Neuron (in vitro differentiated cells): ENCODE results near the gene CGB1.
"Not testable (repeated sequence)": the region's sequence is repeated elsewhere in the genome, so short reads cannot be mapped to it uniquely, and the experiment has no call there.

Experiments used
- H2AFZ ChIP-seq: one replicate; pipeline ENCODE4 v1.6.1; 2013; ENCODE audit warnings: low read depth, mild to moderate bottlenecking, inconsistent platforms, low read length, moderate library complexity
- H3K27me3 ChIP-seq: one replicate; pipeline ENCODE4 v1.6.1; 2013; ENCODE audit warnings: low read length; ENCODE audit not compliant: insufficient read depth
- H3K36me3 ChIP-seq: one replicate; pipeline ENCODE4 v1.6.1; 2013; ENCODE audit warnings: low read length; ENCODE audit not compliant: insufficient read depth
- H3K4me1 ChIP-seq: one replicate; pipeline ENCODE4 v1.6.1; 2013; ENCODE audit warnings: low read length; ENCODE audit not compliant: insufficient read depth
- H3K4me3 ChIP-seq: 2 replicates; pipeline ENCODE4 v1.5.1; 2013; ENCODE audit warnings: mild to moderate bottlenecking, low read length, moderate library complexity
- H3K9me3 ChIP-seq: one replicate; pipeline ENCODE4 v1.6.1; 2013; ENCODE audit warnings: low read length

The CGB1 gene

DNA sequence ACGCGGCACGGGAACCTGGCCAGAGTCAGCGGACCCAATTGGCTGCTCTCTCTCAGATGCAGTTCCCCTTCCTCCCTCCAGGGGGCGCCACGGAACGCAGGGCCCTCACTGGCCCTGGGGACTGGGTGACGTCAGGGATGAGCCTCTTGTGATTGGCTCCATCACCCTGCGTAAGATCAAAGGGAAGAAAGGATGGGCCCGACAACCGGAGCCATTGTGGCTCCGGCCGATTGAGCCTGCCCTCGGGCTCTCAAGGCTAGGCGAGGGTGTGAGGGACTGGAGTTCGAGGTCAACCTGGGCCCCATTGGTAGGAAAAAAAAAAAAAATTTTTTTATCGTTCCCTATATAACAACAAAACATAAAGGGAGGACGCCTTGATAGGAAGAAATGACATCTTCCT, at the start of gene CGB1:
TSS of gene CGB1 (minus strand) at position 81 of the 400 bp plus-strand sequence. CDS start 184 bp downstream, outside the sequence.
- not testable (repeated sequence) for H3K4me3 ChIP-seq, H3K4me1 ChIP-seq, H3K9me3 ChIP-seq, H2AFZ ChIP-seq, H3K36me3 ChIP-seq, H3K27me3 ChIP-seq

DNA sequence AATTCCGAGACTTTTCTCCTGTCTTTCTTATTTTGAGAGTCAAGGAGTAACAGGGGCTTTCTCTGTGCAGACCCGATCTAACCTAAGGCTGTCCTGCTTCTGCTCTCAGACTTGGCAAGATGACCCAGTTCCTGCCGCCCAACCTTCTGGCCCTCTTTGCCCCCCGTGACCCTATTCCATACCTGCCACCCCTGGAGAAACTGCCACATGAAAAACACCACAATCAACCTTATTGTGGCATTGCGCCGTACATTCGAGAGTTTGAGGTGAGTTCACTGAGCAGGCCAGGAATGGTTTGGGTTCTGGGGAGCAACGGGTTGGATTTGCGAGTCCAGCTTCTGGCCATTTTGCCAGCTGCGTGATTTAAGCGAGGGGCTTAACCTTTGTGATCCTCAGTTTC, 49.6 kb upstream of the CGB1 start:
- H3K4me3 ChIP-seq: peak overlapping the region; percentile 67

DNA sequence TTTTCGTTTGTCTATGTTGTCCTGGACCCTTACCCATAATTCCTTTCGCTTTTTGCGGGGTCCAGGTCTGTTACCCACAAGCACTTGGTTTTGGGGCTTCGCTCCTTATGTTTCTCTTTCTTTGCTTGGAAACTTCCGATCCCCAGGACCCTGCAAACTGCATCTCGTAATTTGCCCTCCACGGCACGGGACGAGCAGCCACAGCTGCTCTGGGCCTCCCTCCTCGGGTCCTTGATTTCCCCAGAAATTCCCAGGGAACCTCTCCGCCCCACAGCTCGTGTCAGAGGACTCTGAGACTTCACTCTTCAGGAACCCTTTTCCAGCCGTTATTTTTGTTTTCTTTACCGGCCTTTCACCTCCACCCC, 49.2 kb upstream of the CGB1 start:
- H3K9me3 ChIP-seq: no peaks in the 10 kb centered on the region
- H3K36me3 ChIP-seq: peaks cover 33% of the 10 kb centered on the region
- no peaks in the 10 kb centered on the region for H3K27me3 ChIP-seq
- H2AFZ ChIP-seq: peak overlapping the region; percentile 13
- peak overlapping the region; percentile 67 for H3K4me3 ChIP-seq
- peaks cover 22% of the 10 kb centered on the region for H3K4me1 ChIP-seq

More for the DNA sequence above, 49.6 kb upstream of the CGB1 start:
- no peaks in the 10 kb centered on the region for H3K9me3 ChIP-seq
- peaks cover 22% of the 10 kb centered on the region for H3K4me1 ChIP-seq
- no peaks in the 10 kb centered on the region for H3K27me3 ChIP-seq
- no peak overlapping the region for H2AFZ ChIP-seq
- peaks cover 36% of the 10 kb centered on the region for H3K36me3 ChIP-seq

GRCh38 chr19:49085020-49085867, 48.5 kb upstream of the CGB1 start, which contains the start of gene SNRNP70:
Gene SNRNP70 (plus strand): TSS chr19:49085451. CDS start chr19:49086415, 964 bp downstream.
- Histone ChIP-seq H2AFZ (peak within 1 kb of the TSS; percentile 60), H3K27me3 (no peaks in the 10 kb centered on the region), H3K9me3 (no peaks in the 10 kb centered on the region), H3K36me3 (peaks cover 27% of the 10 kb centered on the region), H3K4me1 (peaks cover 22% of the 10 kb centered on the region), H3K4me3 (peak within 1 kb of the TSS; percentile 67)

- Histone ChIP-seq H3K9me3 (no peaks in the 10 kb centered on the region), H2AFZ (peak overlapping the region; percentile 60), H3K4me1 (peaks cover 22% of the 10 kb centered on the region), H3K27me3 (no peaks in the 10 kb centered on the region), H3K36me3 (peaks cover 23% of the 10 kb centered on the region), H3K4me3 (peak overlapping the region; percentile 67)
Measured at GRCh38 chr19:49084206-49085019, 47.7 kb upstream of the CGB1 start.

DNA sequence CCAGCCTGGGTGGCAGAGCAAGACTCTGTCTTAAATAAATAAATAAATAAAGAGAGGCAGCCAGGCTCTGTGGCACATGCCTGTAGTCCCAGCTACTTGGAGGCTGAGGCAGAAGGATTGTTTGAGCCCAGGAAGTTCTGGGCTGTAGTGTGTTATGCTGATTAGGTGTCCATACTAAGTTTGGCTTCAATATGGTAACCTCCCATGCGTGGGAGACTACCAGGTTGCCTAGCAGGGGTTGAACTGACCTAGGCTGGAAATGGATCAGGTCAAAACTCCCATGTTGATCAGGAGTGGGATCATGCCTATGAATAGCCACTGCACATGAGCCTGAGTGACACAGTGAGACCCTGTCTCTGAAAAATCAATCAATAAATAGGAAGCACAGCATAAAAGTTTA, 44.6 kb upstream of the CGB1 start:
- Histone ChIP-seq H2AFZ (no peak overlapping the region), H3K9me3 (no peaks in the 10 kb centered on the region), H3K36me3 (peaks cover 2% of the 10 kb centered on the region), H3K4me3 (no peak overlapping the region), H3K4me1 (peaks cover 7% of the 10 kb centered on the region), H3K27me3 (no peaks in the 10 kb centered on the region)

DNA sequence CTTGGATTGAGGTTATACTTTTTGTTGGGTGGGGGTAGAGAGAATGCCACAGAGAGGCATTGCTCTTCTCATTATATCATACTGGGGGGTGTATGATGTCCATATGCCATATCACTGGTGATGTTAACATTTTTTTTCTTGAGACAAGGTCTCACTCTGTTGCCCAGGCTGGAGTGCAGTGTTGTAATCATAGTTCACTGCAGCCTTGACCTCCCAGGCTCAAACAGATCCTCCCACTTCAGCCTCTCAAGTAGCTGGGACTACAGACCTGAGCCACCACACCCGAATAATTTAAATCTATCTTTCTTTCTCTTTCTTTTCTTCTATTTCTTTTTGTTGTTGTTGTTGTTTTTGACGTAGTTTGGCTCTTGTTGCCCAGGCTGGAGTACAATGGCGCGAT, 43.7 kb upstream of the CGB1 start:
- H3K36me3 ChIP-seq: no peaks in the 10 kb centered on the region
- no peak overlapping the region for H3K4me3 ChIP-seq
- H3K9me3 ChIP-seq: no peaks in the 10 kb centered on the region
- no peak overlapping the region for H2AFZ ChIP-seq
- no peaks in the 10 kb centered on the region for H3K27me3 ChIP-seq
- peaks cover 3% of the 10 kb centered on the region for H3K4me1 ChIP-seq

- not testable (repeated sequence) for H3K4me1 ChIP-seq, H2AFZ ChIP-seq, H3K36me3 ChIP-seq, H3K4me3 ChIP-seq
- Histone ChIP-seq H3K9me3 (peaks cover 12% of the 10 kb centered on the region), H3K27me3 (peaks cover 43% of the 10 kb centered on the region)
Measured at GRCh38 chr19:49074869-49075268, 38.2 kb upstream of the CGB1 start.

DNA sequence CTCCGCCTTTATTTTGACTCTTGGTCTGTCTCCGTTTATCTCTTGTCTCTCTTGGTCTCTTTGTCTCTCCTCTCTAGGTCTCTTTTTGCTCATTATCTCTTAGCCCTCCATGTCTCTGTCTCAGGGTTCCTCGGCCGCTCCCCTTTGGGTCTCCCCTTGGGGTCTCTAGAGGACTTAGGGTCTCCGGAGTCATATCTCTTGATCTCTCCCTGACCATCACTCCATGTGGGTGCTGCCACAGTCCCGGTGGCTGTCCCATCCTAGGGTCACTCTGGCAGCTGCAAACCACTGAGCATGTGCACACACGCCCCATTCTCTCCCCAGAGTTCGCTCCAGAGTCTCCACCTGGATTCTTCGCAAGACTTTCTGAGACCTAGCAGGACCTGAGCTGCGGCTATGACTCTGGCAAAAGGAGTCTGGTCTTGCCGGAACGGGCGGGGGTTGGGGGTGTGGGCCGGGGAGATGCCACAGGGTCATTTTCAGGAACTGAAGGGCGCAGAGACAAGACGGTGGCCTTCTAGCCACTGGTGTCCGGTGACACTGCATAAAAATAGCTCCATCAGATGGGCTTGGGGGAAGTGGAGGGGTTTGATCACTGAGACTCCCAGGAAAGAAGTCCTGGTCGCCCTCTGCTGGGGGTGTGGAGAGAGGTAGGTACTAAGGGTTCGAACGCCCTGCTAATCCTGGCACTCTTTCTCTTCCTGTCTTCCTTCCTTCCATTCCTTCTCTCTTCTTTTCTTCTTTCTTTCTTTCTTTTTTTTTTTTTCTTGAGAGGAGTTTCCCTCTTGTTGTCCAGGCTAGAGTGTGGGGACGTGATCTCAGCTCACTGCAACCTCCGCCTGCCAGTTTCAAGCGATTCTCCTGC, 37.1 kb upstream of the CGB1 start:
- H3K36me3 ChIP-seq: no peaks in the 10 kb centered on the region
- no peak overlapping the region for H2AFZ ChIP-seq
- H3K9me3 ChIP-seq: peaks cover 19% of the 10 kb centered on the region
- peaks cover 48% of the 10 kb centered on the region for H3K27me3 ChIP-seq
- no peak overlapping the region for H3K4me3 ChIP-seq
- H3K4me1 ChIP-seq: no peaks in the 10 kb centered on the region

- H3K4me3 ChIP-seq: no peak overlapping the region
- peaks cover 49% of the 10 kb centered on the region for H3K27me3 ChIP-seq
- H3K36me3 ChIP-seq: no peaks in the 10 kb centered on the region
- no peaks in the 10 kb centered on the region for H3K4me1 ChIP-seq
- peaks cover 19% of the 10 kb centered on the region for H3K9me3 ChIP-seq
- H2AFZ ChIP-seq: no peak overlapping the region
Measured at GRCh38 chr19:49071860-49072547, 35.3 kb upstream of the CGB1 start.

DNA sequence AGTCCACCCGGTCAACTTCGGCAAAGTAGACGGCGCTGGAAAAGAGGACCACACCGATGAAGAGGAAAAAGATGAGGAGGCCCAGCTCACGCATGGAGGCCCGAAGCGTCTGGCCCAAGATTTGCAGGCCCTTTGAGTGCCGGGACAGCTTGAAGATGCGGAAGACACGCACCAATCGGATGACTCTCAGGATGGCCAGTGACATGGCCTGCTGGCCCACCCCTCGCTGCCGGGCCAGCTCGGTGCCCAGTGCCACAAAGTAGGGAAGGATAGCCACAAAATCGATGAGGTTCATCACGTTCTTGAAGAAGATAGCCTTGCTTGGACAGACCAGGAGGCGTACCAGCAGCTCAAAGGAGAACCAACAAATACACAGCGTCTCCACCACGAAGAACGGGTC, 33.7 kb upstream of the CGB1 start:
- Histone ChIP-seq H3K36me3 (no peaks in the 10 kb centered on the region), H3K4me1 (peaks cover 1% of the 10 kb centered on the region), H3K4me3 (no peak overlapping the region), H3K9me3 (peaks cover 19% of the 10 kb centered on the region), H2AFZ (no peak overlapping the region), H3K27me3 (peaks cover 65% of the 10 kb centered on the region)

- H3K4me1 ChIP-seq: peaks cover 10% of the 10 kb centered on the region
- no peak overlapping the region for H3K4me3 ChIP-seq
- peaks cover 19% of the 10 kb centered on the region for H3K9me3 ChIP-seq
- H3K36me3 ChIP-seq: no peaks in the 10 kb centered on the region
- H3K27me3 ChIP-seq: peaks cover 67% of the 10 kb centered on the region
- H2AFZ ChIP-seq: no peak overlapping the region
Measured at GRCh38 chr19:49069026-49069425, 32.3 kb upstream of the CGB1 start.
